Osteoblast (primary cell): Measurements from ENCODE around the gene MMRN2. TPM values are rescaled to one million over a fixed set of nuclear protein-coding genes. Genes with fewer than 3 reads are reported as not detected.

Experiments
- DNase-seq: peaks from one replicate; pipeline ENCODE4 v3.0.0; 2011; ENCODE audit warnings: low spot score, mixed read lengths; ENCODE audit not compliant: insufficient read length; ENCODE audit errors: missing footprints
- H2AFZ ChIP-seq: 2 replicates; pipeline ENCODE4 v1.6.0; 2011; ENCODE audit warnings: mild to moderate bottlenecking, low read length
- H3K27ac ChIP-seq: 2 replicates; pipeline ENCODE4 v1.5.1; 2011; ENCODE audit warnings: mild to moderate bottlenecking, low read depth, low read length, moderate library complexity
- H3K27me3 ChIP-seq: 2 replicates; pipeline ENCODE4 v1.6.0; 2012; ENCODE audit warnings: mild to moderate bottlenecking, control low read depth, inconsistent platforms, low read length, moderate library complexity; ENCODE audit not compliant: insufficient read depth
- H3K36me3 ChIP-seq: 2 replicates; pipeline ENCODE4 v1.5.1; 2011; ENCODE audit warnings: mild to moderate bottlenecking, low read length, control low read depth, moderate library complexity; ENCODE audit not compliant: insufficient read depth
- H3K4me1 ChIP-seq: 2 replicates; pipeline ENCODE4 v1.5.1; 2011; ENCODE audit warnings: mild to moderate bottlenecking, low read length, control low read depth, moderate library complexity; ENCODE audit not compliant: insufficient read depth
- H3K4me2 ChIP-seq: 2 replicates; pipeline ENCODE4 v1.6.0; 2011; ENCODE audit warnings: mild to moderate bottlenecking, low read length; ENCODE audit not compliant: insufficient read depth
- H3K4me3 ChIP-seq: fragments of 200-600 bp; sonication (generic); 3 replicates; pipeline ENCODE4 v1.5.1; 2012; ENCODE audit warnings: mild to moderate bottlenecking, low read length, inconsistent platforms; ENCODE audit not compliant: insufficient read depth
- H3K79me2 ChIP-seq: 2 replicates; pipeline ENCODE4 v1.6.0; 2012; ENCODE audit warnings: mild to moderate bottlenecking, low read length, control low read depth, inconsistent platforms; ENCODE audit not compliant: insufficient read depth
- H3K9me3 ChIP-seq: 2 replicates; pipeline ENCODE4 v1.5.1; 2011; ENCODE audit warnings: low read depth, low read length, control low read depth
- H4K20me1 ChIP-seq: 2 replicates; pipeline ENCODE4 v1.6.0; 2012; ENCODE audit warnings: mild to moderate bottlenecking, low read length, control low read depth; ENCODE audit not compliant: insufficient read depth
- total RNA-seq: library from RNA; depleted of rRNA; stranded (reverse); fragments of >200 nt; gene quantifications from 2 replicates; pipeline ENCODE4 v1.2.3, GENCODE V29; 2012
- TF ChIP-seq, protein P1 (sequence below): IDR thresholded peaks from 2 replicates; pipeline ENCODE4 v1.5.1; 2011; ENCODE audit warnings: mild to moderate bottlenecking, low read depth, low read length, moderate library complexity; ENCODE audit errors: extremely low read depth

The MMRN2 gene
- total RNA-seq, 1 donor: 1.1 TPM

GRCh38 chr10:86962136-86962980, 4.9 kb upstream of the MMRN2 start:
- TF ChIP-seq, protein P1, sequence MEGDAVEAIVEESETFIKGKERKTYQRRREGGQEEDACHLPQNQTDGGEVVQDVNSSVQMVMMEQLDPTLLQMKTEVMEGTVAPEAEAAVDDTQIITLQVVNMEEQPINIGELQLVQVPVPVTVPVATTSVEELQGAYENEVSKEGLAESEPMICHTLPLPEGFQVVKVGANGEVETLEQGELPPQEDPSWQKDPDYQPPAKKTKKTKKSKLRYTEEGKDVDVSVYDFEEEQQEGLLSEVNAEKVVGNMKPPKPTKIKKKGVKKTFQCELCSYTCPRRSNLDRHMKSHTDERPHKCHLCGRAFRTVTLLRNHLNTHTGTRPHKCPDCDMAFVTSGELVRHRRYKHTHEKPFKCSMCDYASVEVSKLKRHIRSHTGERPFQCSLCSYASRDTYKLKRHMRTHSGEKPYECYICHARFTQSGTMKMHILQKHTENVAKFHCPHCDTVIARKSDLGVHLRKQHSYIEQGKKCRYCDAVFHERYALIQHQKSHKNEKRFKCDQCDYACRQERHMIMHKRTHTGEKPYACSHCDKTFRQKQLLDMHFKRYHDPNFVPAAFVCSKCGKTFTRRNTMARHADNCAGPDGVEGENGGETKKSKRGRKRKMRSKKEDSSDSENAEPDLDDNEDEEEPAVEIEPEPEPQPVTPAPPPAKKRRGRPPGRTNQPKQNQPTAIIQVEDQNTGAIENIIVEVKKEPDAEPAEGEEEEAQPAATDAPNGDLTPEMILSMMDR: no peak
- no peaks in the 10 kb centered on the region for H4K20me1 ChIP-seq
- H2AFZ ChIP-seq: no peak overlapping the region
- H3K27ac ChIP-seq: no peak overlapping the region
- no peaks in the 10 kb centered on the region for H3K9me3 ChIP-seq
- DNase-seq: peak; percentile 68
- no peak overlapping the region for H3K4me3 ChIP-seq
- peaks cover 25% of the 10 kb centered on the region for H3K4me1 ChIP-seq
- no peaks in the 10 kb centered on the region for H3K36me3 ChIP-seq
- no peaks in the 10 kb centered on the region for H3K27me3 ChIP-seq
- H3K79me2 ChIP-seq: no peaks in the 10 kb centered on the region
- H3K4me2 ChIP-seq: no peak overlapping the region

- TF ChIP-seq, protein P1: no peak
- H4K20me1 ChIP-seq: no peaks in the 10 kb centered on the region
- H3K27me3 ChIP-seq: no peaks in the 10 kb centered on the region
- DNase-seq: peak; percentile 85
- no peak overlapping the region for H3K4me2 ChIP-seq
- H3K4me3 ChIP-seq: no peak overlapping the region
- peaks cover 20% of the 10 kb centered on the region for H3K4me1 ChIP-seq
- no peaks in the 10 kb centered on the region for H3K79me2 ChIP-seq
- H2AFZ ChIP-seq: no peak overlapping the region
- H3K9me3 ChIP-seq: no peaks in the 10 kb centered on the region
- no peak overlapping the region for H3K27ac ChIP-seq
- H3K36me3 ChIP-seq: no peaks in the 10 kb centered on the region
Observed at GRCh38 chr10:86961481-86962091, 4.2 kb upstream of the MMRN2 start.

GRCh38 chr10:86960863-86961434, 3.5 kb upstream of the MMRN2 start:
- Histone ChIP-seq H2AFZ (no peak overlapping the region), H3K36me3 (no peaks in the 10 kb centered on the region), H3K4me1 (peaks cover 14% of the 10 kb centered on the region), H3K27me3 (no peaks in the 10 kb centered on the region), H3K79me2 (no peaks in the 10 kb centered on the region), H3K27ac (no peak overlapping the region), H3K9me3 (no peaks in the 10 kb centered on the region), H3K4me3 (no peak overlapping the region), H4K20me1 (no peaks in the 10 kb centered on the region), H3K4me2 (no peak overlapping the region)
- TF ChIP-seq, protein P1: no peak
- peak; percentile 70 for DNase-seq
